HepG2 (cell line): ENCODE measurements around the gene RAD23A. TPM values are rescaled to one million over a fixed set of nuclear protein-coding genes. Genes with fewer than 3 reads are reported as not detected.

Experiments
- ATAC-seq: fragments of 200-7000 bp; cut with Tn5 transposase; 3 replicates; pipeline ENCODE4 v1.9.1; 2020; ENCODE audit warnings: mild to moderate bottlenecking, moderate library complexity
- BruUV-seq: library from RNA; stranded (reverse); fragments of 400-500 nt; replicated peaks from 2 replicates; lab custom pipeline; 2021; lab: Mats Ljungman, UMichigan
- CTCF ChIA-PET: fragments of 300-600 bp; formaldehyde crosslinking; extraction: SDS; loops from one replicate; lab custom pipeline; 2021; ENCODE audit warnings: low total read pairs, inconsistent platforms, low intra/inter-chr PET ratio; lab: Yijun Ruan, JAX
- POLR2A ChIA-PET: fragments of 350-600 bp; sonication (Branson Sonifier 250); formaldehyde crosslinking; loops from one replicate; lab custom pipeline; 2020; ENCODE audit warnings: antibody characterized with exemption, inconsistent platforms; lab: Yijun Ruan, JAX
- DNase-seq: peaks from one replicate; pipeline ENCODE4 v3.0.0-alpha.2; 2015; ENCODE audit warnings: low spot score
- FAIRE-seq: peaks from 3 replicates; lab custom pipeline; 2011; peaks lifted over from hg19 to GRCh38; lab: Jason Lieb, UNC
- H2AFZ ChIP-seq: one replicate; pipeline ENCODE4 v1.6.1; 2011; ENCODE audit warnings: low read length, inconsistent platforms
- H3K27ac ChIP-seq: fragments of 300-600 bp; 3 replicates; pipeline ENCODE4 v1.8.0; 2011; ENCODE audit warnings: mixed run types, mild to moderate bottlenecking, mixed read lengths, low read length, inconsistent platforms; ENCODE audit not compliant: insufficient read depth; ENCODE audit errors: extremely low read length
- H3K27me3 ChIP-seq, 2 experiments: fragments of 200-600 bp in 1 of 2; 2 replicates in 1 of 2; 3 replicates in 1 of 2; pipeline versions ENCODE4 v1.6.0 to v1.8.0; 2011; ENCODE audit warnings: low read length in 2 of 2, mild to moderate bottlenecking in 2 of 2, moderate library complexity in 2 of 2, inconsistent platforms in 1 of 2; ENCODE audit not compliant: insufficient read depth in 2 of 2, control insufficient read depth in 1 of 2
- H3K36me3 ChIP-seq, 2 experiments: fragments of 200-600 bp in 1 of 2; replicated peaks in 1 of 2; 2 replicates in 1 of 2; 3 replicates in 1 of 2; pipeline versions ENCODE4 v1.5.1 to v1.8.0; 2011; ENCODE audit warnings: low read length in 2 of 2, inconsistent platforms in 1 of 2; ENCODE audit not compliant: insufficient read depth in 2 of 2, control insufficient read depth in 1 of 2
- H3K4me1 ChIP-seq: 2 replicates; pipeline ENCODE4 v1.5.1; 2012; ENCODE audit warnings: low read length, inconsistent platforms; ENCODE audit not compliant: insufficient read depth
- H3K4me2 ChIP-seq: 2 replicates; pipeline ENCODE4 v1.6.0; 2011; ENCODE audit warnings: low read depth, low read length, inconsistent platforms
- H3K4me3 ChIP-seq, 3 experiments: fragments of 200-600 bp in 1 of 3; sonication (generic), shearing (Covaris generic) in 1 of 3; replicated peaks in 1 of 3; 2 replicates each; pipeline ENCODE4 v1.5.1; 2011 to 2016; ENCODE audit warnings: low read length in 3 of 3, inconsistent platforms in 2 of 3, low read depth in 2 of 3, mild to moderate bottlenecking in 2 of 3, control low read depth in 1 of 3, mixed read lengths in 1 of 3; ENCODE audit not compliant: insufficient read depth in 1 of 3
- H3K79me2 ChIP-seq: one replicate; pipeline ENCODE4 v1.6.1; 2011; ENCODE audit warnings: low read length, inconsistent platforms; ENCODE audit not compliant: insufficient read depth
- H3K9ac ChIP-seq: 2 replicates; pipeline ENCODE4 v1.6.0; 2011; ENCODE audit warnings: mild to moderate bottlenecking, low read depth, low read length, inconsistent platforms; ENCODE audit not compliant: insufficient read depth
- H3K9me3 ChIP-seq: 2 replicates; pipeline ENCODE4 v1.5.1; 2012; ENCODE audit warnings: mild to moderate bottlenecking, low read length
- H4K20me1 ChIP-seq: 2 replicates; pipeline ENCODE4 v1.6.0; 2011; ENCODE audit warnings: inconsistent platforms, mild to moderate bottlenecking, low read length, moderate library complexity; ENCODE audit not compliant: insufficient read depth
- AFF4 ChIP-seq: sonication (generic); formaldehyde crosslinking; IDR thresholded peaks from 2 replicates; pipeline ENCODE4 v1.4.0; 2020; ENCODE audit warnings: missing genetic modification reagents
- LCORL ChIP-seq, 2 experiments: fragments of 450-650 bp in 1 of 2; sonication (generic) in 1 of 2; formaldehyde crosslinking in 1 of 2; IDR thresholded peaks; 2 replicates each; pipeline versions ENCODE4 v1.5.0 to v1.6.1; 2017 to 2020; ENCODE audit warnings: antibody characterized with exemption in 1 of 2, missing genetic modification reagents in 1 of 2
- MAFG ChIP-seq: sonication (generic); formaldehyde crosslinking; IDR thresholded peaks from 2 replicates; pipeline ENCODE4 v1.5.1; 2020; ENCODE audit warnings: mild to moderate bottlenecking, missing genetic modification reagents
- SCMH1 ChIP-seq: sonication (generic); formaldehyde crosslinking; IDR thresholded peaks from 2 replicates; pipeline ENCODE4 v1.9.0; 2021; ENCODE audit warnings: missing genetic modification reagents, mild to moderate bottlenecking, borderline replicate concordance
- SPEN ChIP-seq: sonication (generic); formaldehyde crosslinking; IDR thresholded peaks from 2 replicates; pipeline ENCODE4 v1.5.1; 2020; ENCODE audit warnings: low read depth, mild to moderate bottlenecking, missing genetic modification reagents
- ZBTB20 ChIP-seq: sonication (generic); formaldehyde crosslinking; IDR thresholded peaks from 2 replicates; pipeline ENCODE4 v1.8.1; 2023; ENCODE audit warnings: missing genetic modification reagents, low read depth, mild to moderate bottlenecking, borderline replicate concordance
- ZNF7 ChIP-seq: IDR thresholded peaks from 2 replicates; pipeline ENCODE4 v1.6.1; 2016; ENCODE audit warnings: missing biosample characterization, missing genetic modification reagents
- WGBS: methylation state at CpG from one replicate; pipeline ENCODE4 v1.1.6; 2017; ENCODE audit warnings: low lambda C conversion rate; 5-methylcytosine and 5-hydroxymethylcytosine counted together
- in situ Hi-C: cut with HindIII; loops from 2 replicates; pipeline ENCODE4 v1.10.0; 2017; ENCODE audit warnings: low pct_unique_long_range_greater_than_20kb; ENCODE audit not compliant: extremely low pct_ligation_motif_present
- intact Hi-C: fragments of 100-400 bp; cut with micrococcal nuclease; formaldehyde crosslinking; loops from one replicate; pipeline ENCODE4 v1.10.0; 2022; ENCODE audit not compliant: unreplicated experiment
- polyA plus RNA-seq, 8 experiments: library from polyadenylated mRNA; depleted of rRNA in 3 of 8; stranded (reverse) in 7 of 8; unstranded in 1 of 8; fragments of >200 nt; fragmentation: Illumina TruSeq in 4 of 8; extraction: Trizol in 4 of 8; gene quantifications; 2 replicates each; pipeline versions ENCODE4 v1.2.1 to v1.2.3, GENCODE V29; 2011 to 2016; ENCODE audit warnings: low read depth in 4 of 8, missing spikeins in 1 of 8, mixed read lengths in 1 of 8; ENCODE audit not compliant: insufficient read depth in 1 of 8
- total RNA-seq, 5 experiments: library from RNA; depleted of rRNA; stranded (reverse); fragments of >200 nt; fragmentation: Illumina TruSeq; extraction: Trizol; gene quantifications; 2 replicates each; pipeline ENCODE4 v1.2.3, GENCODE V29; 2016; ENCODE audit warnings: low read depth in 1 of 5
- TF ChIP-seq, protein P1 (sequence below): sonication (generic); formaldehyde crosslinking; IDR thresholded peaks from 2 replicates; pipeline ENCODE4 v1.8.1; 2023; ENCODE audit warnings: mild to moderate bottlenecking, moderate library complexity, missing genetic modification reagents

RAD23A gene
- total and polyA plus RNA-seq, 2 of the 13 experiments (the other 11 are each of a cell fraction or from before 2014, with no cell fraction given), result 42.5 to 54.2 TPM

GRCh38 chr19:12933287-12934072 lies 12.2 kb upstream of the RAD23A start, which contains the start of gene FARSA (continued):
- no peak for TF ChIP-seq LCORL (IDR thresholded peaks at IDR 0.05)
- peak; percentile 29; the same call in 1 of the 2 replicates for TF ChIP-seq LCORL (CRISPR knock-in tag; IDR thresholded peaks at IDR 0.05)
- no peak for TF ChIP-seq MAFG
- TF ChIP-seq SPEN (CRISPR knock-in tag), result peak; percentile 56; the same call in 1 of the 2 replicates
- TF ChIP-seq, protein P1, sequence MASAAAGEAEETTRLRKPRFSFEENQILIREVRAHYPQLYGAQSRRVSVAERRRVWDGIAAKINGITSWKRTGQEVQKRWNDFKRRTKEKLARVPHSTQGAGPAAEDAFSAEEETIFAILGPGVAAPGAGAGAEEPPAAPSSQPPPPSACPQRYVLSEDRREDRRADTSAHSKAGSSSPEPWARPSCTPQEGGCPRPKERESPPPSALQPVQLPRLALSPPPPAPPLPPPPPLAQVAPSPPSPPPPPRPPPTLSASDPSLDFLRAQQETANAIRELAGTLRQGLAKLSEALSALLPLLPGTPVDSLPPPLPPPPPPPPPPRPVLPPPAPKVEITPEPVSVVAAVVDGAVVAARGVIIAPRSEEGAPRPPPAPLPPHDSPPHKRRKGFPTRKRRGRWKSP (CRISPR knock-in tag), result 0 out of 2 replicates have a peak, but pooled peaks have one; percentile 56
- 0 out of 2 replicates have a peak, but pooled peaks have one; percentile 17 for TF ChIP-seq ZBTB20

GRCh38 chr19:12935071-12935470 lies 10.6 kb upstream of the RAD23A start:
- no peak for TF ChIP-seq ZNF7 (CRISPR knock-in tag)
- TF ChIP-seq AFF4, result no peak
- no peak for TF ChIP-seq SCMH1
- Histone ChIP-seq H2AFZ (no peak overlapping the region), H3K9me3 (no peaks in the 10 kb centered on the region), H3K4me3 (no peak overlapping the region), H3K79me2 (peaks cover 35% of the 10 kb centered on the region), H3K4me1 (peaks cover 47% of the 10 kb centered on the region), H3K9ac (no peak overlapping the region), H3K27ac (no peak overlapping the region), H3K27me3 (peaks cover 0 to 5% of the 10 kb centered on the region in 2 experiments; a peak in 1 of 5 replicates), H4K20me1 (peaks cover 11% of the 10 kb centered on the region; the same call in 1 of the 2 replicates), H3K36me3 (peaks cover 3 to 6% of the 10 kb centered on the region in 2 experiments; a peak in 3 of 5 replicates), H3K4me2 (no peak overlapping the region)
- 90% methylated on average over 10 of the region's 10 CpGs for WGBS
- in situ Hi-C loops, result no loop called here
- no peak for DNase-seq
- no TSS peak for BruUV-seq
- CTCF ChIA-PET, result no interaction called here
- intact Hi-C loops, result no loop called here
- no peak for FAIRE-seq
- POLR2A ChIA-PET, result no interaction called here
- no peak for ATAC-seq
